Islet precursor cell (in vitro differentiated cells): ENCODE results near the gene CATSPERB.
"Not testable (repeated sequence)": the region's sequence is repeated elsewhere in the genome, so short reads cannot be mapped to it uniquely, and the experiment has no call there.

ENCODE experiments used
- DNase-seq: peaks from one replicate; pipeline ENCODE4 v3.0.0-alpha.2; 2018

Gene CATSPERB, protein sequence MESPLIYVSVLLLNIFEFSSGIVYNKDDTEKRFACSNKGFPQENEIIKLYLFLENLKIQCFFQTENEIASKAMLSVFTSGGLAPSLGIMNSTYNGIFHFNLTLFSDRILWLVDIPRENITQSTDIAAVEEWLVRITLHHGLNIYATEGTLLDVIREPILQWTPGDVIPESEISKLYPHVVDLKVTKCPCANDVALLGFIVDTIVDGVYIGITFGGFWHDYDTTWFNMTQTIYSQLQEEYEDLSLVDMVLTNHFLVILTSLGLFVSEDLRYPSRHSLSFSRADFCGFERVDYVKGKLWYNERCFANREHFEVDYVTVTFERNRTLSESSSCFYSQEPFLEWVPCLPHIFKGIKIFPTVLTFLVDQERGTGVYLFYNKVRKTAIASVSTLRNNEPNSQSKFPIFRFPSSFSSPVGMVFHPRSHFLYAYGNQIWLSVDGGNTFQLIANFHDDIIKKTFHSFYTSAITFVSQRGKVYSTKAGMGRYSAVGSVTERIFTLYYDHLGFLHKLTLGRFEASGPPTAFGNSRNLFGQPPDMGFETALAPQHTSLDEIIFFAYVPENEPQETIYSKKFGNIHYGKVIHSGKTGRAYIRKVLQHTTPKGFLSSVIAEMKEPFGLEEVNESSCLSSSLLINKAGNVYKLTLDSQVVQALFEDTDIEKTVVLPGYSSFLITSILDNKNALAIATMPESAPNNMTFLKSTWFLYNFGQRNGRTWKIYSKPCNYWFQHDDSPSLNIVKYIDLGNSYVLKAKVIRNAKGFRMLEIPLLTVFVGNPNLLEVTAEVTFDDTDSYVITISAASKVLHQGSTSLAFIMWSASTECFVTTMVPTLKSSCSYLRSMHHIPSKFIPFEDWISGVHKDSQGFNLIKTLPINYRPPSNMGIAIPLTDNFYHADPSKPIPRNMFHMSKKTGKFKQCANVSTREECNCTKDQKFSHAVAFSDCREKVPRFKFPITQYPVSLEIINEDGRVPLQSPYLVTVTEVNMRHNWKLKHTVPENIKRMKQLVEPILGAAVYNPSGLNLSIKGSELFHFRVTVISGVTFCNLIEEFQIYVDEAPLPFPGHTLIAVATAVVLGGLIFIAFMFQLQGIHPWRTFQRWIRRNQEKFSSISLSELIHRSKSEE

DNA sequence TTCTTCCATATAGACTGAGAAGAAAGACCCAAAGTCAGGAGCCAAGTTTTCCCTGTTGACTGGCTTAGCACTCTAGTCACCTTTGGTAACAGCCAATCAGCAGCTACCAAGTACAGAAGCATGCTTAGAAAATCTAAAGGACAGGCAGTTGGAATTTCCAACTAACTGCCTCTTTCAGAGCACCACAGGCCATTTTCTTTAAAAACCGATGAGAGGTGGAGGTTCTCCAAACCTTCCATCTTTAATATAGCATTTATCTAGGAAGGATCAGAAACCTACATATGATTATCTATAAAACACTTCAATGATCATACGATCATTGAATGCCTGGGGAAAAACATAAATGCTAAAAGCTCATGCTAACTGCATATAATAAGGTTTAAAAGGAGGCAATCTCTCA is at the start of gene CATSPERB:
Gene CATSPERB, minus strand, starts transcription at position 101 of the 400 bp plus-strand sequence. CDS start 2,607 bp downstream, outside the sequence.
- no peak for DNase-seq

DNA sequence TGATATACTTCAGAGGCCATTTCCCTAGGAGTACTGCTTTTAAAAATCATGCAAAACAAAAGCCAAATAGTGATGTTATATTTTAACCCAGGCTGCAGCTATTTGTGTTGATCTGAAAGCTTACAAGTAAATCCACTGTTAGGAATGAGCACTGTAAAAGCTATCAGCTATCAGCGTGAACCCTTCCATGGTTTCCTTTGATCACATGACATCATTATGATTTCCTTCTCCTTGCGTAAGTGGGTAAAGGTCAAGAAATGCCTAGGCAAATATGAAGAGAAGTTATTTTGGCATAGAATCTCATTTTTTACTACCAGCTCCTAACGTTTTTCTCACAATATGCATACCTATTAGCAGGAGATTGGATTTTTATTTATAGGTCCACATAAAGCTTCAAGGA is 48.6 kb upstream of the CATSPERB start:
- no peak for DNase-seq

DNA sequence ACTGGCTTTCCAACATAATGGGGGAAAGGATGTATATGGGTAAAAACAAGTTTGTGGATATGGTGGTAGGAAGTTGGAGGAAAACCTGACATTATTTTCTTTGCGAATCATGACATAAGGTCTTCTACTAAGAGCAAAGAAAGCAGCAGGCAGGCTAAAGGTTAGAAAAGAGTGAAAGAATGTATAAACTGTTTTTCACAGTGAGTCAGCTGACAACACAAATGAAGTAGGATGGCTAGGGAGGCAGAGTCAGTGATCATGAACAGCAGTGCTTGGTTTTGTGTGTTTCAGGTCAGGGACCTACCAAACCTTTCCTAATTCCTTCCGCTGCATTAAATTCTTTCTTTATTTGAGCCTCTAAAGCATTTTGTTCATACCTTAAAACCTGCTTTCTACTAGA is 46.3 kb upstream of the CATSPERB start:
- no peak for DNase-seq

DNA sequence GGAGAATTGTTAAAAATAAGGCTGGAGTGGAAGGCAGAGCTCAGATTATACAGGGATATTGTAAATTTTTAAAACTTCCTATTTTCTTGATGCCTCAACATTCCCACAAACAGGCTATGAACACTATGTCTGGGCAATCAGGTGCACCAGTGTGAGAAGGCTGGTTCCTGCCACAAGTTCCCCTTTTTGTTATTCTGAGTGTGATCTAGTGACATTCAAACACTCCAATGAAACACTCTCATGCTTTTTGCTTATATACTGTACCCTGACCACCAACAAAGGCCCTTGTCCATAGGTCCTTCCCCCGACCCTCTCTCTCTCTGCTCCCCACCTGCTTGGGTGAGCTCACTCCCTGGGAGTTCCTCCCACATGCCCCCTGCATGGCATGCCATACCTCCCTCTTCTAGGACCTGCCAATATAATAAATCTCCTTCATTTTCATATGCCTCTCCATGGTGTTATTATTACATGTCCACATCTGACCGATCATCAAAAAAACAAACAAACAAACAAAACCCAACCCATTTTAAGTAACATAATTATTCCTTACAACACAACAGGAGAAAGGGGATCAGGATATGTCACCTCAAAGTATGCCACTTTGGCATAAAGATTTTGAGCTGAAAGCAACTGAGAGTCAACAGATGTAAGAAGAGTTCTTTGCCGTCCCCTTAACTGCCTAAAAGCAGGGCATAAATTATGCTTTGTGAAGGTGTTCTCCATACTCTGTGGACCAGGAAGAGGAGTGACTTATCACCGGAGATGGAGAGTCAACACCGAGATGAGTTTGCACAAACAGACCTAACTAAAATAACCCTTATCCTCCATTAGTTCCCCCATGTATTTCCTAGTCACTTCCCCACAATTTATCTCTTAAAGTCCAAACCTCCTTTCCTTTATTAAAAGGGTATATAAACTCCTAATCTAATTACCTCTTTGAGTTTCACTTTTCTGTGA is 42.5 kb upstream of the CATSPERB start:
- DNase-seq: no peak

DNA sequence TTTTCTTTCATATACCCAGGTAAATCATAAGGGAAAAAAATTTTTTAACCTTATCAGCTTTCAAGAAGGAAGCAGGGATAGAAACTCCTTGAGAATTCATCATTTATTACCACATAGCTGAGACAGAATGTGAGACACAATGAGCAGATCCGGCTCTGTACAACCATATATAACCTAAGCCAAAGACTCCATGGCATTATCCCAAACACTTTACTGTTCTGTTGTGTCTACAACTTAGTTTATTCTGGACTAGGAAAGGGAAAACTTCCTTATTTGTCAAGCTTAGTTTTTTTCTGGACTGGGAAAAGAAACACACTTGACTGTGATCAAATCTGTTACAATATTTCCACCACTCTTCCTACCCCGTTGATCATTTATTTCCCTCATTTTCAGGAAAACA is 38.3 kb upstream of the CATSPERB start:
- no peak for DNase-seq

DNA sequence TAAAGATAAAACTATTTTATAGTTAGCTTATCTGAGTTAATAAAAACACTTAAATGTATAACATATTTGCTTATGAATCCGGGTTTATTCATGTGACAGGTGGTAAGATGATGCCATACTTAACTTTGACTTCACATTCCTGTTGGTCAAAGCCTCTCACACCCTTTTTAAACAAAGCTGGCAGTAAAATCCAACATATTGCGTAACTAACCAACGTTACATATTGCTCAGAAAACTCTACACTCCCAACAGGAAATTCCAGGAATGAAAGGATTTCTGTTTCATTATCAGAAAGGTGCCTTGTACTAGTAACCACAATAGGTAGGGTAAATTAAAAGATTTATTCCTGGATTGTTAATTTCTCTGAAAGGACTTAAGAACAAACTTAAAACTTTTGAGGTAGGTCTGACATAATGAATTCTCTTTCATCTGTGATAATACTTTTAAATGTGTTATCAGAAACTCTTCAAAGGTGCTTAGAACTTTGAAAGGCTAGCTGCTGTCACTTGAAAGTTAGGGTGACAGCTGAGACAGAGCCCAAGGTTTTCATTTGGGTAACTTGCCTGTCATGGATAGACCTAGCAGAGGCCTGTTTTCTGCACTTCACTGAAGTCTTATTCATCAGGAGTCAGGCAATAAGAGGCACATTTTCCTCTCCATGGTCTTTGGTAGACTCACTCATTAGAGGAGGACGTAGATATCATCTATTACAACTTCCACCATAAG is 23.8 kb upstream of the CATSPERB start:
- DNase-seq: no peak

DNA sequence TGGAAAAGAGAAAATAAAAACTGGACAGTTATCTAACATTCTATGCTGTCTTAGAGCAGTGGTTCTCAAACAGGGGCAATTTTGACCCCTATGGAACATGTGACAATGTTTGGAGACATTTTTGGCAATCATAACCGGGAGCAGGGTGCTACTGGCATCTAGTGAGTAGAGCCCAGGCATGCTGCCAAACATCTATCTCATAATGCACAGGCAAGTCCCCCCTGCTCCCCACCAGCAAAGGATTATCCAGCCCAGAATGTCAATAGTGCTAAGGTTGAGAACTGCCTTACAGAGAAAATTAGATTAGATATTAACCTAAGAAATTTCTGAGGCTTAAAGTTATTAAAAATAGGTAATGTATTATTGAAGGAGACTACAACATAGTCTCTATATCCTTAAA is 22.9 kb upstream of the CATSPERB start:
- no peak for DNase-seq

DNA sequence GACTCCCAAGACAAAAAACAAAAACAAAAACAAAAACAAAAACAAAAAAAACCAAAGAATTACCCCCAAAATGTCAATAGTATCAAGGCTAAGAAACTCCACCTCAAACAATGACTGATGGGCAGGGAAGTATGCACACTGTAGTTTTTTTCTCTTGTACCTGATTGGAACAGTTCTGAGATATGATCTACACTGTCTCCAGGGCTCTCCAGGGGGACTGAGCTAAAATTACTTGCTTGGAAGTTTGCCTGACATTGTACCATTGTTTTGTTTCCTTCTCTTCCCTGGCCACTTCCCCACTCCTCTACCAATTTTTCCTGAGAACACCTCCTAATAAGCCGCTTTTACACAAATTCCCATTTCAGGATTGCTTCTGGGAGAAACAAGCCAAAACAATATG is 22.3 kb upstream of the CATSPERB start:
- DNase-seq: no peak

DNA sequence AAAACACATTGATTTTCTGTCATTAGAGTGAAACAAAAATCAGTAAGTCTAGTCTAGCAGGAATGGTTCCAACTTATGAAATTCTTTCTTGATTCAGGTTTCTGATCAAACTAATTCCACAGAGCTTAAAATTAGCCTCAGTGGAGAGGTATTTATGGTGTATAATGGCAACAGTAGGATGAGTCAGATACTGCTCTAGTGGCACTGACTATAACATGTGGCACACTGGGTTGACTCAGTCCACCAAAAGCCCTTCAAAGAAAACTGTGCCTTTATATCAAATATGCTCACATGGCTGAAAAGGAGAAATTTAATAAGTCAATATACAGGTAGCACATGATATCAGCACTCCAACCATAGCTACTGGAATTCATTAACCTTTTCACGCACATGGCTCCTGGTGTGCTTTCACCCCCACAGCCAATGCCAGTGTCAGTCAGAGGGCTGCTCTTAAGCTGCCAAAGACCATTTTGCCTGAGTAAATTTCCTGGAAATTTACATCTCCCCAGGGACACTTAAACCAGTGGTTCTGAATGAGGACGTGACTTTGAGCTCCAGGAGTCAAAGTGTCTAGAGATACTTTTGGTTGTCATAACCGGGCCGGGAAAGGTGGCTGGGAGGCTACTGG is 21.7 kb upstream of the CATSPERB start:
- DNase-seq: no peak

DNA sequence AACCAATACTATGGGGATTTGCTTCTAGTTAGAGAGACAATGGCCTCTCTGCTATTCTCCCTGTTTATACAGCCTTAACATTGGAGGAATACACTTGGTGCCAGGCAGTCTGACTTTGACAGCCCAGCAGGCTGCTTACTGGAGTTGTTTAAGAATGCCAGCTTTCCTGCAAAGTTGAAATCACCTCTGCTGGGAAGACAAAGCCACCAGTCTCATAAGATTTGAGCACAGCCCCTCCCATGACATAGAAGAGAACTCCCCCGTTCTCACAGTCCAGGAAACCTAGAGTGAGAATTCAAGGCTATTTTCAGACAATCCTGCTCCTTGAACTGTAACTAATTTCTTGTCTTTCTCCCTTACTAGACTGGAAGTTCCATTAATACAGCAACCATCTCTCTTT is 21.1 kb upstream of the CATSPERB start:
- DNase-seq: no peak

DNA sequence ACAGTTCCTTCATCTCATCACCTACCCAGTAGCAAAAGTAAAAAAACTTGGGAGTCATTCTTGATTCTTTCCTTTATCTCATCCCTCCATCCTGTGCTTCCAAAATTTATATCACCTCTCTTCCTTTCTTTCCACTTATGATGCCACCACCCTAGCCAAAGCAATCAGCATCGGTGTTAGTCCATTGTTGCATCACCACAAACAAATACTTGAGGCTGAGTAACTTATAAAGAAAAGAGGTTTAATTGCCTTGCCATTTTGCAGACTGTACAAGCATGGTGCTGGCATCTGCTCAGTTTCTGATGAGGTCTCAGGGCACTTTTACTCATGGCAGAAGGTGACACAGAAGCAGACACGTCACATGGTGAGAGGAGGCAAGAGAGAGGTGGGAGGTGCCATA is 19.8 kb upstream of the CATSPERB start:
- DNase-seq: no peak

DNA sequence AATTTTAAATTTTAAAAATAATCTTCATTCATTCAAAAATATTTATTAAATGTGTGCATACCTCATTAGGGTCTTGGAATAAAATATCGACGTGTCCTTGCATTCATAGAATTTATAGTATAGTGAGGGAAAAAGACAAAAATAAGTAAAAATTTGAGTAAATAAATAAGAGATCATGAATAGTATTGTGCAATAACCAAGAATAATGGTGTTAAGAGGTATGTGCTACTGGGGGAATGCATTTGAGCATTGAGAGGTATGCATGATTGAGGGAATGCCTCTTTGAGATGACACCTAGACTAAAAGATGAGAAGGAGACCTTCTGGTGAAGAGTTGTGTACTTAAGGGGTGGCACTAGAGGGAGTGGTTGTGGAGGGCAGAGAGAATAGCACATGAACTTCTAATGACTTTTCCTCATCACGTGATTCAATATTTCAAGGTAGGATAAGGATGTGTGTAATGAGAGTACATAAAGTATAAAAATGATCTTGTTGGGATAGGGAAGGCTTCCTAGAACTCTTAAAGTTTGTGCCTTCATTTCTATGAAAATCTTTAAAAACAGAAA is 18.8 kb upstream of the CATSPERB start:
- DNase-seq: no peak

DNA sequence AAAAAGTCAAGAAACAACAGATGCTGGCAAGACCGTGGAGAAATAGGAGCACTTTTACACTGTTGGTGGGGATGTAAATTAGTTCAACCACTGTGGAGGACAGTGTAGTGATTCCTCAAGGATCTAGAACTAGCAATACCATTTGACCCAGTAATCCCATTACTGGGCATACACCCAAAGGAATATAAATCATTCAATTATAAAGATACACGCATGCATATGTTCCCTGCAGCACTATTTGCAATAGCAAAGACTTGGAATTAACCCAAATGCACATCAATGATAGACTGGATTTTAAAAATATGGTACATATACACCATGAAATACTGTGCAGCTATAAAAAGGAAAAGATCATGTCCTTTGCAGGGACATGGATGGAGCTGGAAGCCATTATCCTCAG is 18.0 kb upstream of the CATSPERB start:
- no peak for DNase-seq

DNA sequence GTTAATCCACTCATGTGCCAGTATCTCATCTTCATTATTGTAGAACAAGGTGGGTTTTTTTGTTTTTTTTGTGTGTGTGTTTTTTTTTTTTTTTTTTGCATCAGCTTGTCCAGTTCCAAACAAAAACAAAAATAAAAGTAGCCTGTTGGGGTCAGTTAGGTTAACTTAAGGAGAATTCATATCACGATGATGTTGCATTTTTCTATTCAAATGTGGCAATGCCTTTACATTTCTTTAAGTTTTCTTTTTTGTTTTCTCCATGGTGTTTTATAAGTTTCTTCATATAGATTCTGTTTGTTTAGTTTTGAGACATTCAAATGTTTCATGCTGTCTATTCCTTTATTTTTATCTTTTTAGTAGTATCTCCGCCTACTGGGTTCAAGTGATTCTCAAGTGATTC is 16.2 kb upstream of the CATSPERB start:
- DNase-seq: no peak

DNA sequence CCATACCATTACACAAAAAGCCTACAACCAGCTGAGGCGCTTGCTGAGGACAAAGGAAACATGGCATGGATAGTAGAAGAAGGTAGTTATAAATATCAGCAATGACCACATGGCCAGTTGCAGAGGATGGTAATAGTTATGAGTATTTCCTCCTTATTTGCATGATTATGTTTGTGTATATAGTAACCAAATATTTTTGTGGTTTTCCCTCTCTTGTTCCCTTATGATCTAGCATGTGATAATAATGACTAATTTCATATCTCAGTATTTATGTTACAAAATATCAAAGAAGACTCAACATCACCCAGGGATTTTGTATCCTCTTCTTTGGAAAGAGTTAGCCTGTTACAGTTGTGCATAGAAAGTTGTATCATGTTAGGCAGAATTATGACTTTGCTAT is 13.5 kb upstream of the CATSPERB start:
- DNase-seq: no peak

DNA sequence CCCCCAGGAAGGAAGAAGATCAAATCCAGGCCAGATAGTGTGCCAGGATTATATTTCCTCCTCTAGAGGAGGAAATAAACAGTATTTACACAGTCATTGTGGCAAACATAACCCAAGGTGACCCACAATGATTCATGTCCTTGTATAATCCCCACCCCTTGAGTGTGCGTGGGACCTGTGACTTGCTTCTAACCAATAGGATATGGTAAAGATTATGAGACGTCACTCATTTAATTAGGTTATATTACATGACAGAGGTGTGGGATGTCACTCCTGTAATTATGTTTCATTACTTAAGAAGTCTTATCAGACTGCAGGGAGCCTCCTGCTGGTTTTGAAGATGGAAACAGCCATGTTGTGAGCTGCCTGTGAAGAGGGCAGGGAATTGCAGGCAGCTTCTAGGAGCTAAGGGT is 12.2 kb upstream of the CATSPERB start:
- no peak for DNase-seq

DNA sequence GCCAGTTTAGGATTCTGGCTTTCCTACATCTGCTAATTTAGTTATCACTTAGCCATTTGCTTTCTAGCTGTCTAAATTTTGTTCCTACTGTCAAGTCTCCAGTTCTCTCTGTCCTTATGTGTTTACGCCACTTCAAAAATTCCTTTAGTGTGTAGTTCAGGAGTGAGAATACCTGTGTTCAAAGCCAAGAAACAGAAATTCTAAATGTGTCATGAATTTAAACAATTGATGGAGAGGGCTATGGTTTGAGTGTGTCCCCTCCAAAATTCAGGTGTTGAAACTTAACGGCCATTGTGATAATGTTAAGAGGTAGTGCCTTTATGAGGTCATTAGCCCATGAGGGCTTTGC is 11.4 kb upstream of the CATSPERB start:
- no peak for DNase-seq

DNA sequence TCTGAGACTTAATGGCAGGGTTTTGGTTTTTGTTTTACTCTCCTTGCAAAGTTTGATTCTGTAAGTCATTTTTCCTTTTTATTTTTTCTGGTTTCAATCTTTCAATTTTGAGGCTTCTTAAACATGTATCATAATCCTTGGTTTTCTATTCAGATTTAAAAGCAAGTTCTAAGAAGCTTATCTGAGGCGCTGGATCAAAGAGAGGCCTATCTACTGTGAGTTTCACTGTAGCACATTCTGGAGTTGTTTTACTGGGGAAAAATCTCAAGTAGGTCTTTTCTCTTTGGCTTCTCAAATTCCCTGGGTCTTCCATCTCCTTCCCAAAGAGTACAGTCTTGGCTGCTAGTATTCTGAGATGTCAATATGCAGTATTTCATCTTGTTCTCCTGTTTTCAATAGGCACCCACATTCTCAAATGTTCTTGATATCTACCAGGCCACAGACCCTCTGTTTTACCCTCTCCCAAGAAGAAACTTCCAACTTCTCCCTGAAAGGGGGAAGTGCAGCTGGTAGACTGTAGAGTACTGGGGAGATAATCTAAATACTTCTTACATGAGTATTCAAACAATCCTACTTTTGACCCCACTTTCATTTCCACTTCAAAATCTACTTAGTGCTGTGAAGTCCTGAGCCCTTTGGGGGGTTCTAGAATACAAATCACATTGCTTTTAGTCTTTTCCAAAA is 10.9 kb upstream of the CATSPERB start:
- no peak for DNase-seq

DNA sequence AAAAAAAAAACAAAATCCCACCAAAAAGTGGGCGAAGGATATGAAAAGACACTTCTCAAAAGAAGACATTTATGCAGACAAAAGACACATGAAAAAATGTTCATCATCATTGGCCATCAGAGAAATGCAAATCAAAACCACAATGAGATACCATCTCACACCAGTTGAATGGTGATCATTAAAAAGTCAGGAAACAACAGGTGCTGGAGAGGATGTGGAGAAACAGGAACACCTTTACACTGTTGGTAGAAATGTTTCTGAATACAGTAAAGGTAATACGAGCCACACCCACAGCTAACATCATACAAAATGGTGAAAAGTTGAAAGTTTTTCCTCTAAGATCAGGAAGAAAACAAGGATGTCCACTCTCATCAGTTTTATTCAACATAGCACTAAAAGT is 8.0 kb upstream of the CATSPERB start:
- DNase-seq: not testable (repeated sequence)

DNA sequence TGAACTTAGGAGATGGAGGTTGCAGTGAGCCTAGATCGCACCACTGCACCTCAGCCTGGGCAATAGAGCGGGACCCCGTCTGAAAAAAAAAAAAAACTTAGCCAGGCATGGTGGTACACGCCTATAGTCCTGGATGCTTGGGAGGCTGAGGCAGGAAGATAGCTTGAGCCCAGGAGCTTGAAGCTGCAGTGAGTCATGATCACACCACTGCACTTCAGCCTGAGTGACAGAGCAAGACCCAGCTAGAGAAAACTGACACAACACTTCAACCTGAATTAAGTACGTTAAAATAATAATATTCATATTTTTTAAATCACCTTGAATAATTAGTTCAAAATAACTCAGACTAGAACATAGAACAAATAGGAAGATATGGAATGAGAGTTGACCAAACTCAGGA is 5.7 kb upstream of the CATSPERB start:
- DNase-seq: peak; percentile 59
